Anterior cingulate cortex (tissue), 58 donors: ENCODE measurements around the gene SCUBE2.
"Not testable (repeated sequence)": the region's sequence is repeated elsewhere in the genome, so short reads cannot be mapped to it uniquely, and the experiment has no call there.

Source experiments
- DNase-seq, 58 donors: peaks; one replicate each; lab custom pipeline; 2025; lab: John Stamatoyannopoulos, UW

The SCUBE2 gene

DNA sequence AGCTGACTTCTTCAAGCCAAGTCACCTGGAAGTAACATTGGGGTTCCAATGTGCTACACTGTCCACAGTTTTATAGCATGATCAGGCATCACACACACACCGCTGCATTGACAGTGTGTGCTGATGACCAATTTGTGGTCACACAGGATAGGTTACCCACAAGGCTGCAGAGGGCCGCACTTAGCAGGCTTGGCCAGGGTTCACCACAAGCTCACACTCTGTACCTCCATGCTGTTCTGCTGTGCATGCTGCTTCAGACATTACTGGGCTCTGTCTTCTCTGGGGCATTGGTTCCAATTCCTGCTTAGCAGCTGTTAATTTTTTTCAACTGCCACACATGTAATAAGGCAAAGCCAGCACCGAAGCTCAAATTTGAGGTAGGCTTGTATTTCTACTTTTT is 76.6 kb downstream of the SCUBE2 start:
- DNase-seq: no peak

DNA sequence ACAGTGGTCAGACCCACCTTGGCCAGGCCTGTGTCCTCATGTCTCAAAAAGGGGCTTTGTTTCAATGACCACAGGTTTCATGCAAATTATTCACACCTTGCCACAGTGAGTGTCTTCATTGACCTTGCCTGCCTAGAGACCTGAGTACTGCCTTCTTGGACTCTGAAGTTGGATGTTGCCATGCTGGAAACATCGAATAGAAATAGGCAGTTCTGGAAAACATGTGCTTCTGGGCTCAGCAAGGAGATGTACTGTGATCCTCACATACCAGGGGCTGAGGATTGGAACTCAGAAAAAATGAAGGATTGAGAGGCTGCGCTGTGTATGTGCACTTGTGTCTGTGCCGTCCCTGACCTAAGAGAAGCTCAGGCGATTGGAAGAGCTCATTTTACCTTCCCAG is 78.0 kb downstream of the SCUBE2 start:
- DNase-seq: no peak

DNA sequence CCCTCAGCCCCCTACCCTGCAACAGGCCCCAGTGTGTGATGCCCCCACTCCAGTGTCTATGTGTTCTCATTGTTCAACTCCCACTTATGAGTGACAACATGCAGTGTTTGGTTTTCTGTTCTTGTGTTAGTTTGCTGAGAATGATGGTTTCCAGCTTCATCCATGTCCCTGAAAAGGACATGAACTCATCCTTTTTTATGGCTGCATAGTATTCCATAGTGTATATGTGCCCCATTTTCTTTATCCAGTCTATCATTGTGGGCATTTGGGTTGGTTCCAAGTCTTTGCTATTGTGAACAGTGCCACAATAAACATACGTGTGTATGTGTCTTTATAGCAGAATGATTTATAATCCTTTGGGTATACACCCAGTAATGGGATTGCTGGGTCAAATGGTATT is 81.9 kb downstream of the SCUBE2 start:
- DNase-seq: not testable (repeated sequence)

GRCh38 chr11:9008661-9009060 is 82.7 kb downstream of the SCUBE2 start:
- DNase-seq: no peak

DNA sequence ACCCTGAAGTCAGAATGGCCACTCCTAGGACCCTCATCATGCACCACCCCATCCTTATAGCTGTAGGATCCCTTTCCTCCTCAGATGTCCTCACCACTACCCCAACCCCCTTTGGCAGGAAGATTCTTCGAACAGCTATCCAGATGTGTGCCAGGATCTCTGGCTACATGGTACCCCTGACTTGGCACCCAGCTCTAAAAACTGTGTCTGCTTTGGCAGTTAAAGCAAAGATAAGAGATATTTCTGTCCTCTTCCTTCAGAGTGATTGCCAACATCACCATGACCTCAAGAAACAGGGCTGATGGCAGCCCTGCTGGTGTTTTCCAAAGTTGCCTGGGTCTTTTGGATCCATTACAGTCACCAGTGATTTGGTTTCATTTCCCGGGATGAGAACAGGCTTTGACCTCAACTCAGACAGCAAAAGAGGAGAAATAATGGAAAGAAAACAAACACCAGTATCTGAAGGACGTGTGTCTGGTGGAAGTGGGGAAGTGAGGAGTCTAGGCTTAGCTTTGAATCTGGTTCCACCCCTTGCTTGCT is 83.3 kb downstream of the SCUBE2 start:
- DNase-seq: no peak

- DNase-seq: no peak
Observed at GRCh38 chr11:9005087-9005486, 86.3 kb downstream of the SCUBE2 start.

DNA sequence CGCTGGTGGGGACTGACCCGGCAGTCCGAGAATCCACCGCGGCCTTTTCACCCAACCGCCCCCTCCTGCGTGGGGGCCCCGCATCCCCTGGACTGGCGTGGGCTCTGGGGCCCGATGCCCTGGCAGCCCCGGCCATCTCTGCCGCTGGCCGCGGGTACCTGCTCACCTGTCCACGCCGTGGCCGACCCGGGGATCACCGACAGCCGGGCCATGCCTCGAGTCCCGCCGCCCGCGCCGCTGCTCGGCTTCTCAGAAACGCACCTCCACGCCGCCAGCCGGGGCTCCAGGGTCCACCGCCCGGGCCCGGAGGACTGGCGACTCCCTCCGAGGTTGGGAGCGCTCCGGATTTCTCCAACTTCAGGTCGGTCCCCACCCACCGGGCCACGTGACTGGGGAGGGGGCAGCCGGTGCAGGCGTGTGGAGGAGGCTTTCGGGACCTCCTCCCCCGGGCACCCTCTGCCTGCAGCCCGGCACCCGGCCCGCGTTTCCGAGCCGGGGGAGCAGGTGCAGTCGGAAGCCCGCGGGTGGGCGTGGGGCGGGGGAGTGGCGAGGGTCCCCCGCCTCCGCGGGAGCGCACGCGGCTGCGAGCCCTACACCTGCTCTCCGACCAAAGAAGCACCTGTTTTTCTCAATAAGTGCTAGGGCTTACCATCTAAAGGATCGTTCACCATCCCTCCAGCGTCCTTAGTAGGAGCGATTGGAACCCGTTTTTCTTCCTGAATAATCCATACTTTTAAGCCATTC is 87.0 kb downstream of the SCUBE2 start:
- DNase-seq: peak in 2 of 58 donors; percentile 24 to 27

- peak in 44 of 58 donors; percentile 9 to 77 (median 38) for DNase-seq
Observed at GRCh38 chr11:9003573-9004182, 87.7 kb downstream of the SCUBE2 start, which contains the start of gene NRIP3. NRIP3 (minus strand) TSS chr11:9004001; CDS start chr11:9003935, 66 bp downstream.

- DNase-seq: peak in 1 of 58 donors; percentile 11
Observed at GRCh38 chr11:9002920-9003572, 88.4 kb downstream of the SCUBE2 start.

DNA sequence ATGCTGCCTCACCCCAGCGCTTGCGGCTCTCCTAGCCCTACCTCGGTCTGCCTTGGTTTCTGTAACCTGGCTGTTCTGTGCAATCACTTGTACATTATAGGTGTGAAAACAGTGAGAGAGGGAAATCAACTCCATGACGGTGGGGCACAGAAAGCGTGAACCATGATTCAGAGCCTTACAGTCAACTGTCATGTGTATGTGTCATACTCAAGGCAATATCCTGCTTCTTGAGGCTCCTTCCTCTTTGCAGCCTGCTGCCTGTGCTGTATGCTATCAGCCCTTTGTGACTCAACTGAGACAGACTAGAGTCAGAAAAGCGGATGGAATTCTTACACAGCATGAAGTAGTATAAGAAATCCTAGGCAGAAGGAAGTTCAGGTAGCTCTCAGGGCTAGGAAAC is 89.7 kb downstream of the SCUBE2 start:
- no peak for DNase-seq

DNA sequence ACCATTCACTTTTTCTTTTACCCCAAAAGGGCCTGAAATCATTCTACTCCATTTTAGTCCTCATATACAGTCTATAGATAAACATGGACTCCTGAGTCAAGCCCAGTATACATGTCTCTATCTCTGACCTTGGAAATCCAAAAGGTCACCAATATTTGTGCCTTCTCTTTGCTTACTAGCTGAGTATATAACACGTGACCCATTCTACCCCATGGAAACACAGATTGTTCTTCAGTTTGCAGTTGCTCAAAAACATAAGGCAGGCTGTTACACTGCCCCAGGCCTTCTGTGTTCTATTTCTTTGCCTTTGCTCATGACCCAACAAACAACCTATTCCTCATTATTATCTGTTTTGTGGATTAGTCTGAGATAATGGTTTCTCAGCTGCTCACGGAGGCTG is 93.4 kb downstream of the SCUBE2 start:
- DNase-seq: no peak

GRCh38 chr11:8997451-8997850 is 93.9 kb downstream of the SCUBE2 start:
- no peak for DNase-seq

DNA sequence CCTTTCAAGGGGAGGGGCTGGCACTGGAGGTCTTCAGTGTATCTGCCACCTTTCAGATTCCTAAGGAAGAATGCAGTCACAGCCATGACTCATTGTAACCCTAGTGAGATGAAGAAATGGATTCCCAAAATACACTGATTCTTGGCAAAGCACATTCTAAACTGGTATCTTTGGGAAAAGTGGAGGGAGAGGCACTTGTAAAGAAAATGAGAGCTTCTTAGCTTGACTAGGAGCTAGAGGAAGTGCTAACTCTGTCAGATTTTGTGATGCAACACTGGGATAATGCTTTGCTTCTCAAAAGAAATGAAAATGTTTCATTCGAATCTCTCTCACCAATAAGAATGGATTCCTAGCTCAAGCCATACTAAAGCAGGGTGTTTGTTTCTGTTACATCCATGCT is 101.9 kb downstream of the SCUBE2 start:
- DNase-seq: peak in 1 of 58 donors; percentile 4

DNA sequence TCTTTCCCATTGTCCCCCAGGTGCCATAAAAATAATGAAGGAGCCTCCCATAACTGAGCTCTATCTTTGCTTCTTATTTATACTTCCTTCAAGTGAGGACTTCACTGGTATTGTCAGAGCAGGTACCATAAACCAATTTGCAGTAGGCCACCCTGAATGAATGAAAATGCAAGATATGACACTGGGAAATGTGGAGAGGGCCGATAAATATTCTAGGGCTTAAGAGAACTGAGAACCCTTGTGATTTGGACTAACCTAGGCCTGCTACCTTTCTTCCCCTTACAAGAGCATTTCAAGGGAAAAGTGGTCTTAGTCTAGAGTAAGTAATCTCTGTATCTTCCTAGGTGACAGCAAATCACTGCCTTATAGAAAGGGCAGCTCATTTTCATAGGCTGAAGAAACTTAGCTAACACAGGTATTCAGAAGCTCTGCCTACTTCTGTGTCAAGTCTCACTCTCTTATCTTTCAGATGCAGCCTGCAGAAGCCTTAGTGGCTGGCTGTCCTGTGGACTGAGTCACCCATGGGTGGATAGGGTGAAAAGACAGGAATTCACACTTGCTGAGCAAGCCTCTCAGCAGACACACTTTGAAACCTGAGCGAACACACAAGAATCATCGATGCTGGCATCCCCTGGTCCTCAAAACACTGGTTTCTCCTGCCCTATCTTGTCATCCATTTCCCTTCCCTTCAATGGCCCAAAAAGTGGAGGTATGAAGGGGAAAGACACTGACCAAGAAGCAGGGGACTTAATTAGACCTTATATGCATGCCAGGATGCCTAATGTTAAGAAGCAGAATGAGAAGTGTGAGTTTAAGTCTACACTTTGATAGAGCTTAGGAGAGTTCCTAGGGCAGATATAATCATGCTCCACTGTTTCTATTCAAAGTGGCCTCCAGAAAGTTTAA is 102.8 kb downstream of the SCUBE2 start:
- no peak for DNase-seq

DNA sequence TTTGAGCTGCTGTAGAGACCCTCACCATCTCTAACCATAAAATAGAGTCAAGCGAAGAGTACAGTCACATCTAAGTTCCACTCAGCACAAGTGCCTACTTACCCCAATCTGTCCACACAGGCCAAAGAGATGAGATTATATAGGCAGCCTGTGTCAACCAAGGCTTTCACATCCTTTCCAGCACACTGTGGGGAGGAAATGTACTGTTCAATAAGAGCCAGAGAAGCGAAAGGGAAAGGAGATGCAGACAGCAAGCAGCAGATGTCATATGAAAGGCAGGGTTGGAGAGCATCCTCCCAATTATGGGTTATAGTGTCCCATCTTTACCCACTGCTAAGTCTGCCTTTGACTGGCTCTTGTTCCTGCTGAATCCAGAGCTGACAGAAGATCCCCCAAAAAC is 104.0 kb downstream of the SCUBE2 start:
- no peak for DNase-seq

- DNase-seq: not testable (repeated sequence)
Observed at GRCh38 chr11:8986772-8987171, 104.6 kb downstream of the SCUBE2 start.

DNA sequence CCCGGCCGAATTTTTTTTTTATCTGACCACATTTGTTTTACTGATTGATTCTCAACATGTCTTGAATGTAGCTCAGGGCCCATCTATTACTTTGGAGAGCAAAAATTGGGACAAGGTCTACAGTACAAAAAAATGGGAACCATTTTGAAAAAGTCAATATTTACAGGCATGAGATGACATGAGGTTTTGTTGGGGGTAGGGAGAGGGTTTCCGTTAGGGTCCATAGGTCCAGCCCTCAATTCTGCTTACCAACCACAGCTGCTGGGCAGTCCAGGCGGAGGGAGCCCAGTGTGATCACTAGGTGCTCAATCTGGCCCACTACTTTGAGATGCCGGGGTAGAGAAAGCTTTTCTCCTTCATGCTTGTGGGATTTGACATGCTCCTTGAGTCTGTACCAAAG is 105.9 kb downstream of the SCUBE2 start:
- DNase-seq: no peak

DNA sequence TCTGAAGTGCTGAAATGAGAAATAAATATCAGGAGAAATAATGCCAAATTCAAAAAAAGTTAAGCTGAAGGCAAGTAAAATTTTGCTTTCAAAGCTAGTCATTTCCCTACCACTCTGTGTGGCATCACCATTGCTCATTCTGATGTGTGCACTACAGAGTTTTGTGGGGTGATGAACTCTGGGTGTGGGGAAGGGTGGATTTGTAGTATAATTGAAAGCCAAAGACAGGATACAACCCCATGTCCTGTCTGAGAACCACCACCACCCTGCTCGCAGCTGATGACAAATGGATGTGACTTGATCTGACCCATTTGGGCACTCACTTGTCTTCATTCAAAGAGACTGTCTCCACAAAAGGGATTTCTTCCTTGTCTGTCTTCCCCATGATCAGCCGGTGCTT is 107.8 kb downstream of the SCUBE2 start:
- DNase-seq: no peak

DNA sequence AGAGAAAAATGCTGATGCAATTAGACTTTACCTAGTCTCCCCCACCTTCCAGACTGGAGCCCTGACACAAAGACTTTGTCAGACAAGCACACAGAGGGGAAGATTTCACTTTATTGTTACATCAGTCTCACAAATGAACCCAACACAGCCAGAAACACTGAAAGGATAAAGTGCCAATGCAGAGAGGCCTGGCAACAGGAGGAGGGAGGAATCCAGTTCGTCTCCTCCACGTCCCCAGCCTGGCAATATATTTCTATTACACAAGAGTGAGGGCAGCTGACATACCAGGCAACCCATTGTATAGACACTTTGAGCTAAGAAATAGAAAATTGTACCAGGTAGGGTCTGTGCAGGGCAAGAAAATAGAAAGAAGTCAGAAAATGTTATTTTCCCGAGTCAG is 110.9 kb downstream of the SCUBE2 start:
- no peak for DNase-seq

DNA sequence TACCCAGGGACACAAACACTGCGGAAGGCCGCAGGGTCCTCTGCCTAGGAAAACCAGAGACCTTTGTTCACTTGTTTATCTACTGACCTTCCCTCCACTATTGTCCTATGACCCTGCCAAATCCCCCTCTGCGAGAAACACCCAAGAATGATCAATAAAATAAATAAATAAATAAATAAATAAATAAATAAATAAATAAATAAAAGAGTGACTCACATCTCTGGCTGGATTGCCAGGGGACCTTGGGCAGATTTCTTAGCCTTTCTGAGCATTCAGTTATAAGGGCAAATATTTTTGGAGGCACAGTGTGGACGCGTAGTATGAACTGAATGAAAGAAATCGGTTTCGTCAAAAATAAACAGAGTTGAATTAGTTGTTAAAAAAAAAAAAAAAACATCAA is 112.0 kb downstream of the SCUBE2 start:
- DNase-seq: not testable (repeated sequence)
